ENCODE results near the gene RSL24D1. TPM values are rescaled to one million over a fixed set of nuclear protein-coding genes. Genes with fewer than 3 reads are reported as not detected.

RSL24D1 gene
- total and polyA plus RNA-seq, 9 of the 15 experiments (the other 6 are each of a cell fraction or from before 2014, with no cell fraction given), result 133 to 324 (median 223) TPM

GRCh38 chr15:55240125-55240760 lies 43.5 kb upstream of the RSL24D1 start (continued):
- TF ChIP-seq, protein P1, sequence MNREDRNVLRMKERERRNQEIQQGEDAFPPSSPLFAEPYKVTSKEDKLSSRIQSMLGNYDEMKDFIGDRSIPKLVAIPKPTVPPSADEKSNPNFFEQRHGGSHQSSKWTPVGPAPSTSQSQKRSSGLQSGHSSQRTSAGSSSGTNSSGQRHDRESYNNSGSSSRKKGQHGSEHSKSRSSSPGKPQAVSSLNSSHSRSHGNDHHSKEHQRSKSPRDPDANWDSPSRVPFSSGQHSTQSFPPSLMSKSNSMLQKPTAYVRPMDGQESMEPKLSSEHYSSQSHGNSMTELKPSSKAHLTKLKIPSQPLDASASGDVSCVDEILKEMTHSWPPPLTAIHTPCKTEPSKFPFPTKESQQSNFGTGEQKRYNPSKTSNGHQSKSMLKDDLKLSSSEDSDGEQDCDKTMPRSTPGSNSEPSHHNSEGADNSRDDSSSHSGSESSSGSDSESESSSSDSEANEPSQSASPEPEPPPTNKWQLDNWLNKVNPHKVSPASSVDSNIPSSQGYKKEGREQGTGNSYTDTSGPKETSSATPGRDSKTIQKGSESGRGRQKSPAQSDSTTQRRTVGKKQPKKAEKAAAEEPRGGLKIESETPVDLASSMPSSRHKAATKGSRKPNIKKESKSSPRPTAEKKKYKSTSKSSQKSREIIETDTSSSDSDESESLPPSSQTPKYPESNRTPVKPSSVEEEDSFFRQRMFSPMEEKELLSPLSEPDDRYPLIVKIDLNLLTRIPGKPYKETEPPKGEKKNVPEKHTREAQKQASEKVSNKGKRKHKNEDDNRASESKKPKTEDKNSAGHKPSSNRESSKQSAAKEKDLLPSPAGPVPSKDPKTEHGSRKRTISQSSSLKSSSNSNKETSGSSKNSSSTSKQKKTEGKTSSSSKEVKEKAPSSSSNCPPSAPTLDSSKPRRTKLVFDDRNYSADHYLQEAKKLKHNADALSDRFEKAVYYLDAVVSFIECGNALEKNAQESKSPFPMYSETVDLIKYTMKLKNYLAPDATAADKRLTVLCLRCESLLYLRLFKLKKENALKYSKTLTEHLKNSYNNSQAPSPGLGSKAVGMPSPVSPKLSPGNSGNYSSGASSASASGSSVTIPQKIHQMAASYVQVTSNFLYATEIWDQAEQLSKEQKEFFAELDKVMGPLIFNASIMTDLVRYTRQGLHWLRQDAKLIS (CRISPR knock-in tag; IDR thresholded peaks at IDR 0.05), result no peak
- TF ChIP-seq MCM2 (IDR thresholded peaks at IDR 0.05; ENCODE audit: low read depth) (no peak), POLR3A (IDR thresholded peaks at IDR 0.05; ENCODE audit: borderline replicate concordance, extremely low read depth, insufficient read depth, insufficient read length) (no peak), ZNF584 (CRISPR knock-in tag; IDR thresholded peaks at IDR 0.05; ENCODE audit: low read depth) (0 out of 2 replicates have a peak, but pooled peaks have one; percentile 6), NRF1 (conservative IDR thresholded peaks at IDR 0.05 in 1 of 2, IDR thresholded peaks at IDR 0.05 in 1 of 2) (no peak), ZNF318 (IDR thresholded peaks at IDR 0.05; ENCODE audit: borderline replicate concordance in 1 of 2, low read depth in 1 of 2) (no peak), POLR2B (IDR thresholded peaks at IDR 0.05; ENCODE audit: low read depth, partially characterized antibody) (no peak), JUND (IDR thresholded peaks at IDR 0.05; ENCODE audit: borderline replicate concordance, low read depth, low read length) (no peak), JUND (tag; IDR thresholded peaks at IDR 0.05; ENCODE audit: borderline replicate concordance, low read depth, low read length) (0 out of 3 replicates have a peak, but pooled peaks have one; percentile 5)

All from K562 (cell line).